ENCODE results near the gene PLEKHG2.

The PLEKHG2 gene

DNA sequence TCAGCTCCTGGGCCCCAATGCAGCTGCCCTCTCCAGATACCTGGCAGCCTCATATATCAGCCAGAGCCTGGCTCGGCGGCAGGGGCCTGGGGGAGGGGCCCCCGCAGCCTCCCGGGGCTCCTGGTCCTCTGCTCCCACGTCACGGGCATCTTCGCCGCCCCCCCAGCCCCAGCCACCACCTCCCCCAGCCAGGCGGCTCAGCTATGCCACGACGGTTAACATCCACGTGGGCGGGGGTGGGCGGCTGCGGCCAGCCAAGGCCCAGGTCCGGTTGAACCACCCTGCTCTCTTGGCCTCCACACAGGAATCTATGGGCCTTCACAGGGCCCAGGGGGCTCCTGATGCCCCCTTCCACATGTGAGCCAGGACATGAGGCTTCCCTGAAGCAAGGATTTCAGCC is 12.5 kb downstream of the PLEKHG2 start:
- DNase-seq (ENCODE audit: low read depth), result no peak
- no peak for TF ChIP-seq CTCF (IDR thresholded peaks at IDR 0.05; ENCODE audit: control insufficient read depth, extremely low read depth, insufficient read depth)
- no peak overlapping the region for H3K4me3 ChIP-seq (ENCODE audit: low read depth, low read length)

DNA sequence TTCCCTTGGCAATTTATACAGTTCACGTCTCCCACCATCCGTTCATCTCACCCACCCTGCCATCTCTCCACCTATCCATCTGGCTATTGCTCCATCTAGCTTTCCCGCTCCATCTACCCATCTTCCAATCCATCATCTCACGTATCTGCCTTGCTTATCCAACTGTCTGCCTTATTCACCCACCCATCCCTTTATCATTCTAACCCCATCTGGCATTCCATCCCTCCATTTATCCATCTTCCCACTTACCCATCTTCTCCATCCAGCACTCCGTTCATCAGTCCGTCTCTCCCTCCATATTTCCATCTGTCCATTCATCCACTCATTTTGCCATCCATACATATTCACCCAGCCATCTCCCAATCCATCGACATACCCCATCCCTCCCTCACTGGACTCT is 13.3 kb downstream of the PLEKHG2 start:
- TF ChIP-seq CTCF (IDR thresholded peaks at IDR 0.05; ENCODE audit: control insufficient read depth, extremely low read depth, insufficient read depth), result no peak
- no peak overlapping the region for H3K4me3 ChIP-seq (ENCODE audit: low read depth, low read length)
- no peak for DNase-seq (ENCODE audit: low read depth)

DNA sequence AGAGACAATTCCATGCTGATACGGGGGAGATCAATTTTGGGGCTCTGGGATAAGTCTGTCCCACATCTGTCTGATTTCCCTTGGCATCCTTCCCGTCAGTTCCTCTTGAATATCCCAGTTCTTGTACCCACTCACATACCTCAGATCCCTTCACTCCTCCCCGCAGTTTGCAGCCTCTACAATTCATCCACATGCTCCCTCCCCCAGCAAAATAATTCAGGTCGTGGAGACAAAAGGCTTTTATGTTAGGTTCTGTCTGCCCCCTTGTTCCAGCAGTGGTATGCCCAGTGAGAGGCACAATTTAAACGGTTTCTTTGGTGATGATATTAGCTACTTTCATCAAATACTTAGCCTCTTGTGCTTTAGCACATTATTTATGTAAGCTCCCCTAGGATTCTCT is 13.7 kb downstream of the PLEKHG2 start:
- DNase-seq (ENCODE audit: low read depth), result no peak
- TF ChIP-seq CTCF (IDR thresholded peaks at IDR 0.05; ENCODE audit: control insufficient read depth, extremely low read depth, insufficient read depth), result no peak
- no peak overlapping the region for H3K4me3 ChIP-seq (ENCODE audit: low read depth, low read length)

- no peak overlapping the region for H3K4me3 ChIP-seq (ENCODE audit: low read depth, low read length)
- TF ChIP-seq CTCF (IDR thresholded peaks at IDR 0.05; ENCODE audit: control insufficient read depth, extremely low read depth, insufficient read depth), result no peak
- no peak for DNase-seq (ENCODE audit: low read depth)
Observed at GRCh38 chr19:39427707-39428106, 15.2 kb downstream of the PLEKHG2 start.

GRCh38 chr19:39428283-39429112 is 16.0 kb downstream of the PLEKHG2 start:
- no peak overlapping the region for H3K4me3 ChIP-seq (ENCODE audit: low read depth, low read length)
- no peak for TF ChIP-seq CTCF (IDR thresholded peaks at IDR 0.05; ENCODE audit: control insufficient read depth, extremely low read depth, insufficient read depth)
- DNase-seq (ENCODE audit: low read depth), result no peak

DNA sequence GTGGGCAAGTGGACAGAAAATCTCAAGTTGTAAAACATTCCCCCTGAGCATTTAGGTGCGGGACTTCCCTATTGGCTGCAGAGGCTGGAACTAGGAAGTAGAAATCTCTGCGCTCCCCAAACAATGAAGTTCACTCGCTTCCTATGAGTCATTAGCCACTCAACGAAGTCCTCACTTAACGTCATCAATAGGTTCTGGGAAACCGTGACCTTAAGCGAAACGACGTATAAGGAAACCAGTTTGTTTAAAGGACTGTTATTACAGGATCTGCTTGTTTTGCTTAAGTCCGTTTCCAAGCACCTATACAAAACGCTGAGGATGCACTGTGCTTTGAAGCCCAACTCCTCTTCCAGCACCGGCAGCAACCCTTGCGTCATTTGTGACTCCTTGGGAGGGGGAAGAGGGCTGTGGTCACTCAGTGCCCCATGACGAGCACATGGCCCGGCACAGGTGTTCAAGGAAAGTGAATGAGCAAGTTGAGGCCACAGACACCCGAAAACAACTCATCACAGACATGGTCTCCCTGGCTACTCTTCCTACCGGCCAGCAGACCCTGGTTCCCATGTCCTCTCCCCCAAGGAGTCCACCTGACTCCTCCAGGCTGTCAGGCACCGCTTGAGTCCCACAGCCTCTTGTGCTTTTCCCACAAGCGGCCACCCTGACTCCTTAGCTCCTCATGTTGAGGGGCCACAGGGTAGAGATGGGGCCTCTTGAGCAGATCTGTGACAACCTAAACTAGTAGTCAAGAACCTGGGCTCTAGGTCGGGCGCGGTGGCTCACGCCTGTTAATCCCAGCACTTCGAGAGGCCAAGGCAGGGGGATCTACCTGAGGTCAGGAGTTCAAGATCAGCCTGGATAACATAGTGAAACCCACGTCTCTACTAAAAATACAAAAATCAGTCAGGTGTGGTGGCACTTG is 18.5 kb downstream of the PLEKHG2 start:
- DNase-seq (ENCODE audit: low read depth), result peak; percentile 99
- 0 out of 2 replicates have a peak overlapping the region, but pooled peaks have one; percentile 3 for H3K4me3 ChIP-seq (ENCODE audit: low read depth, low read length)
- no peak for TF ChIP-seq CTCF (IDR thresholded peaks at IDR 0.05; ENCODE audit: control insufficient read depth, extremely low read depth, insufficient read depth)

Data from LNCaP clone FGC (cell line).